ENCODE measurements around the gene DCTD. TPM values are rescaled to one million over a fixed set of nuclear protein-coding genes. Genes with fewer than 3 reads are reported as not detected.

DCTD gene
- total and polyA plus RNA-seq, 8 donors: 3.5 to 90.6 (median 59.9) TPM

- peak in 1 of 2 donors; percentile 22 for DNase-seq
- Histone ChIP-seq H3K27ac (no peak overlapping the region), H3K4me1 (peaks cover 0 to 27% (median 10%) of the 10 kb centered on the region in 4 donors), H3K27me3 (no peaks in the 10 kb centered on the region), H3K9me3 (no peaks in the 10 kb centered on the region), H3K36me3 (peaks cover 0 to 4% (median 0%) of the 10 kb centered on the region in 4 donors), H3K4me3 (no peak overlapping the region)
- 69 to 81% (median 78%) methylated on average over 5 of the region's 5 CpGs for WGBS, 5 donors
- no peak for TF ChIP-seq EP300 (IDR thresholded peaks at IDR 0.05)
- TF ChIP-seq POLR2AphosphoS5 (IDR thresholded peaks at IDR 0.05): no peak
- no peak for TF ChIP-seq POLR2A (IDR thresholded peaks at IDR 0.05)
- no peak for TF ChIP-seq CTCF (IDR thresholded peaks at IDR 0.05)
- intact Hi-C loops (cut with DNase I; ENCODE audit: low total_unique reads): no loop called here
Observed at GRCh38 chr4:182866746-182867145, 50.4 kb downstream of the DCTD start.

- Histone ChIP-seq H3K27me3 (no peaks in the 10 kb centered on the region), H3K36me3 (no peaks in the 10 kb centered on the region), H3K27ac (peak overlapping the region; percentile 79 to 90 (median 80)), H3K9me3 (no peaks in the 10 kb centered on the region), H3K4me3 (no peak overlapping the region), H3K4me1 (peaks cover 0 to 27% (median 13%) of the 10 kb centered on the region in 4 donors)
- 20 to 63% (median 40%) methylated on average over 6 of the region's 6 CpGs for WGBS, 5 donors
- TF ChIP-seq CTCF (IDR thresholded peaks at IDR 0.05): no peak
- no peak for TF ChIP-seq POLR2AphosphoS5 (IDR thresholded peaks at IDR 0.05)
- TF ChIP-seq POLR2A (IDR thresholded peaks at IDR 0.05): no peak
- no peak for TF ChIP-seq EP300 (IDR thresholded peaks at IDR 0.05)
- intact Hi-C loops (cut with DNase I; ENCODE audit: low total_unique reads): no loop called here
- no peak for DNase-seq
Observed at GRCh38 chr4:182863501-182863900, 53.7 kb downstream of the DCTD start.

- Histone ChIP-seq H3K9me3 (no peaks in the 10 kb centered on the region), H3K4me3 (no peak overlapping the region), H3K27ac (peak overlapping the region; percentile 79 to 90 (median 80)), H3K4me1 (peaks cover 0 to 27% (median 13%) of the 10 kb centered on the region in 4 donors), H3K27me3 (no peaks in the 10 kb centered on the region), H3K36me3 (no peaks in the 10 kb centered on the region)
- DNase-seq: peak; percentile 41 to 95
- intact Hi-C loops (cut with DNase I; ENCODE audit: low total_unique reads): no loop called here
- WGBS, 5 donors: 21 to 62% (median 43%) methylated on average over 7 to 12 of the region's 12 CpGs
- TF ChIP-seq POLR2AphosphoS5 (IDR thresholded peaks at IDR 0.05) (peak in 2 of 3 donors; percentile 71 to 85), CTCF (IDR thresholded peaks at IDR 0.05) (no peak)
Observed at GRCh38 chr4:182862921-182863320, 54.3 kb downstream of the DCTD start.

GRCh38 chr4:182862141-182862875, 54.9 kb downstream of the DCTD start:
- intact Hi-C loops (cut with DNase I; ENCODE audit: low total_unique reads): no loop called here
- Histone ChIP-seq H3K4me3 (no peak overlapping the region), H3K36me3 (no peaks in the 10 kb centered on the region), H3K4me1 (peaks cover 0 to 27% (median 13%) of the 10 kb centered on the region in 4 donors), H3K27ac (peak overlapping the region; percentile 79 to 90 (median 80)), H3K27me3 (no peaks in the 10 kb centered on the region), H3K9me3 (no peaks in the 10 kb centered on the region)
- peak in 1 of 2 donors; percentile 76 for DNase-seq
- peak in 2 of 7 experiments; percentile 9 to 38 for TF ChIP-seq CTCF (IDR thresholded peaks at IDR 0.05)
- no peak for TF ChIP-seq POLR2AphosphoS5 (IDR thresholded peaks at IDR 0.05)
- TF ChIP-seq EP300 (IDR thresholded peaks at IDR 0.05): no peak
- no peak for TF ChIP-seq POLR2A (IDR thresholded peaks at IDR 0.05)
- 32 to 70% (median 35%) methylated on average over 11 to 17 of the region's 17 CpGs for whole genome bisulfite sequencing, 5 donors

Data from stomach (tissue), 9 donors.